Right lobe of liver (tissue), 6 donors: Measurements from ENCODE around the gene GARIN5B. TPM values are rescaled to one million over a fixed set of nuclear protein-coding genes. Genes with fewer than 3 reads are reported as not detected.
"Not testable (repeated sequence)": the region's sequence is repeated elsewhere in the genome, so short reads cannot be mapped to it uniquely, and the experiment has no call there.

ENCODE experiments used
- ATAC-seq, 4 donors: fragments of 200-7000 bp; cut with Tn5 transposase; one replicate each; pipeline ENCODE4 v1.9.1; 2020; ENCODE audit warnings: mild to moderate bottlenecking in 4 of 4, moderate library complexity in 4 of 4
- DNase-seq, 3 donors: peaks; one replicate each; pipeline ENCODE4 v3.0.0-alpha.2; 2020
- H3K27ac ChIP-seq, 3 donors: fragments of 200-600 bp; one replicate each; pipeline ENCODE4 v1.8.0; 2022
- H3K27me3 ChIP-seq, 2 donors: fragments of 200-600 bp; one replicate each; pipeline ENCODE4 v1.8.0; 2022
- H3K36me3 ChIP-seq, 4 donors: fragments of 200-600 bp; sonication (generic) in 1 of 4; one replicate each; pipeline versions ENCODE4 v1.5.1 to v1.8.0; 2017 to 2022; ENCODE audit warnings: control low read depth in 1 of 4
- H3K4me1 ChIP-seq, 4 donors: fragments of 200-600 bp; sonication (generic) in 1 of 4; one replicate each; pipeline versions ENCODE4 v1.5.1 to v1.8.0; 2017 to 2022; ENCODE audit warnings: control low read depth in 1 of 4
- H3K4me3 ChIP-seq, 3 donors: fragments of 200-600 bp; one replicate each; pipeline ENCODE4 v1.8.0; 2022
- H3K9me3 ChIP-seq, 4 donors: fragments of 200-600 bp; sonication (generic) in 1 of 4; one replicate each; pipeline versions ENCODE4 v1.5.1 to v1.8.0; 2017 to 2022; ENCODE audit warnings: control low read depth in 1 of 4
- POLR2A ChIP-seq: fragments of 450-650 bp; IDR thresholded peaks from one replicate; pipeline ENCODE4 v1.6.1; 2017; ENCODE audit warnings: antibody characterized with exemption, mild to moderate bottlenecking
- WGBS: methylation state at CpG from one replicate; pipeline ENCODE4 v1.1.6; 2018; ENCODE audit warnings: low coverage, low lambda C conversion rate; ENCODE audit not compliant: insufficient coverage; ENCODE audit errors: missing lambda C conversion rate; 5-methylcytosine and 5-hydroxymethylcytosine counted together
- intact Hi-C, 2 donors: fragments of 100-400 bp; cut with DNase I; formaldehyde crosslinking; loops; one replicate each; pipeline versions ENCODE4 v1.11.2 to v1.14.1; 2022
- total RNA-seq, 6 experiments: library from RNA; depleted of rRNA in 2 of 6; stranded (reverse); fragments of >200 nt in 2 of 6; fragmentation: NEBNext Ultra II Directional in 3 of 6; extraction: Animal tissue kit (Norgen Biotek cat#: 25700) in 3 of 6; gene quantifications; one replicate each; pipeline versions ENCODE4 v1.1.0 to v1.2.4, GENCODE V29; 2016 to 2023
- TF ChIP-seq, protein P1 (sequence below), 4 donors: fragments of 200-600 bp in 3 of 4; fragments of 450-650 bp in 1 of 4; IDR thresholded peaks; one replicate each; pipeline versions ENCODE4 v1.5.1 to v1.8.0; 2016 to 2022; ENCODE audit warnings: antibody characterized with exemption in 4 of 4, mild to moderate bottlenecking in 2 of 4
- donor health status: DM: no; HTN: yes; CAD: no.
- donor health status: DM: no; HTN: no; CAD: no.
- donor health status: DM: no; HTN: no; CAD: no.
- donor health status: DM: no; HTN: yes; CAD: no.
- donor health status: DM: no; HTN: yes; CAD: no.

GARIN5B gene
- total RNA-seq, 6 experiments from 2014 or later, result not detected

- DNase-seq, result peak; percentile 98 to 99 (median 99)
- peak overlapping the region; percentile 90 to 95 (median 92) for H3K27ac ChIP-seq
- under 1% methylated on average over 41 of the region's 72 CpGs for whole genome bisulfite sequencing
- intact Hi-C loops, result loop anchor here in 1 of 2 donors (10.0 kb wide), 1 partner anchor 103 kb away; no protein-coding TSS in a partner anchor
- H3K9me3 ChIP-seq, result no peaks in the 10 kb centered on the region
- H3K27me3 ChIP-seq, result no peaks in the 10 kb centered on the region
- ATAC-seq, result peak; percentile 97
- TF ChIP-seq POLR2A, result no peak
- TF ChIP-seq, protein P1, sequence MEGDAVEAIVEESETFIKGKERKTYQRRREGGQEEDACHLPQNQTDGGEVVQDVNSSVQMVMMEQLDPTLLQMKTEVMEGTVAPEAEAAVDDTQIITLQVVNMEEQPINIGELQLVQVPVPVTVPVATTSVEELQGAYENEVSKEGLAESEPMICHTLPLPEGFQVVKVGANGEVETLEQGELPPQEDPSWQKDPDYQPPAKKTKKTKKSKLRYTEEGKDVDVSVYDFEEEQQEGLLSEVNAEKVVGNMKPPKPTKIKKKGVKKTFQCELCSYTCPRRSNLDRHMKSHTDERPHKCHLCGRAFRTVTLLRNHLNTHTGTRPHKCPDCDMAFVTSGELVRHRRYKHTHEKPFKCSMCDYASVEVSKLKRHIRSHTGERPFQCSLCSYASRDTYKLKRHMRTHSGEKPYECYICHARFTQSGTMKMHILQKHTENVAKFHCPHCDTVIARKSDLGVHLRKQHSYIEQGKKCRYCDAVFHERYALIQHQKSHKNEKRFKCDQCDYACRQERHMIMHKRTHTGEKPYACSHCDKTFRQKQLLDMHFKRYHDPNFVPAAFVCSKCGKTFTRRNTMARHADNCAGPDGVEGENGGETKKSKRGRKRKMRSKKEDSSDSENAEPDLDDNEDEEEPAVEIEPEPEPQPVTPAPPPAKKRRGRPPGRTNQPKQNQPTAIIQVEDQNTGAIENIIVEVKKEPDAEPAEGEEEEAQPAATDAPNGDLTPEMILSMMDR (IDR thresholded peaks at IDR 0.05), result no peak
- H3K4me1 ChIP-seq, result peaks cover 0 to 2% (median 0%) of the 10 kb centered on the region in 4 donors
- peak overlapping the region; percentile 71 to 88 (median 83) for H3K4me3 ChIP-seq
- peaks cover 0 to 10% (median 1%) of the 10 kb centered on the region in 4 donors for H3K36me3 ChIP-seq
Measured at GRCh38 chr19:55407800-55408532, 44.9 kb upstream of the GARIN5B start.

DNA sequence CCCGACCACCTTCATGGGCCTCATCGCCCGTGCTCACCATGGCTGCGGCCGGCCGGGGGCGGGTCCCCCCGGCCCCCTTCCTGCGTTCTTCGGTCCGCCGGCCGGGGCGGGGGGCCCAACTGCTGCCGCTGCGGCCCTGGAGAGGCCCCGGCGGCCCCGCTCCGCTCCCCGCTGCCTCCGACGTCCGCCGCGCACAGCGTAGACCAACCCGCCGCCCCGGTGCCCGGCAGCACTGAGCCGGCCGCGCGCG, 44.4 kb upstream of the GARIN5B start, which contains the start of gene UBE2S:
Gene UBE2S (minus strand): TSS at position 239 of the 250 bp plus-strand sequence. CDS start 199 bp downstream, at position 40.
- not testable (repeated sequence) for H3K27me3 ChIP-seq, H3K4me1 ChIP-seq, ATAC-seq, H3K9me3 ChIP-seq, DNase-seq
- intact Hi-C loops, result loop anchor here in 1 of 2 donors (10.0 kb wide), 1 partner anchor 103 kb away; no protein-coding TSS in a partner anchor
- Histone ChIP-seq H3K4me3 (peak within 1 kb of the TSS; percentile 71 to 88 (median 83)), H3K27ac (peak within 1 kb of the TSS; percentile 90 to 95 (median 92)), H3K36me3 (peaks cover 0 to 12% (median 1%) of the 10 kb centered on the region in 4 donors)
- 0% methylated on average over 3 of the region's 36 CpGs for WGBS
- TF ChIP-seq POLR2A, result peak; percentile 99

GRCh38 chr19:55406826-55407549, 43.9 kb upstream of the GARIN5B start:
- Histone ChIP-seq H3K27me3 (no peaks in the 10 kb centered on the region), H3K36me3 (peaks cover 0 to 14% (median 3%) of the 10 kb centered on the region in 4 donors), H3K4me3 (peak overlapping the region; percentile 71 to 88 (median 83)), H3K9me3 (no peaks in the 10 kb centered on the region), H3K4me1 (peaks cover 0 to 2% (median 0%) of the 10 kb centered on the region in 4 donors), H3K27ac (peak overlapping the region; percentile 90 to 95 (median 92))
- TF ChIP-seq POLR2A, result no peak
- TF ChIP-seq, protein P1 (IDR thresholded peaks at IDR 0.05), result no peak
- 25% methylated on average over 2 of the region's 35 CpGs for WGBS
- intact Hi-C loops, result loop anchor here in 1 of 2 donors (10.0 kb wide), 1 partner anchor 102 kb away; no protein-coding TSS in a partner anchor
- DNase-seq (peak in 2 of 3 donors; percentile 50 to 65), ATAC-seq (peak in 1 of 4 donors; percentile 1)

- no peaks in the 10 kb centered on the region for H3K9me3 ChIP-seq
- H3K4me1 ChIP-seq, result peaks cover 0 to 2% (median 0%) of the 10 kb centered on the region in 4 donors
- WGBS, result 76% methylated on average over 13 of the region's 14 CpGs
- TF ChIP-seq, protein P1 (IDR thresholded peaks at IDR 0.05), result no peak
- no peak for TF ChIP-seq POLR2A
- DNase-seq, result no peak
- H3K36me3 ChIP-seq, result peaks cover 0 to 17% (median 3%) of the 10 kb centered on the region in 4 donors
- ATAC-seq, result no peak
- H3K27me3 ChIP-seq, result no peaks in the 10 kb centered on the region
- H3K27ac ChIP-seq, result no peak overlapping the region
- no peak overlapping the region for H3K4me3 ChIP-seq
- intact Hi-C loops, result loop anchor here in 1 of 2 donors (10.0 kb wide), 1 partner anchor 101 kb away; no protein-coding TSS in a partner anchor
Measured at GRCh38 chr19:55406091-55406825, 43.2 kb upstream of the GARIN5B start.
